Measurements from ENCODE around the gene TEX29. TPM values are rescaled to one million over a fixed set of nuclear protein-coding genes. Genes with fewer than 3 reads are reported as not detected.

The TEX29 gene
- total RNA-seq, 1 donor from 2014 or later: not detected

- no peaks in the 10 kb centered on the region for H3K36me3 Mint-ChIP-seq
- H3K4me3 ChIP-seq: no peak overlapping the region
- no peak for TF ChIP-seq EZH2 (IDR thresholded peaks at IDR 0.05)
- no peak for TF ChIP-seq EZH2phosphoT487 (IDR thresholded peaks at IDR 0.05)
- TF ChIP-seq, protein P1, sequence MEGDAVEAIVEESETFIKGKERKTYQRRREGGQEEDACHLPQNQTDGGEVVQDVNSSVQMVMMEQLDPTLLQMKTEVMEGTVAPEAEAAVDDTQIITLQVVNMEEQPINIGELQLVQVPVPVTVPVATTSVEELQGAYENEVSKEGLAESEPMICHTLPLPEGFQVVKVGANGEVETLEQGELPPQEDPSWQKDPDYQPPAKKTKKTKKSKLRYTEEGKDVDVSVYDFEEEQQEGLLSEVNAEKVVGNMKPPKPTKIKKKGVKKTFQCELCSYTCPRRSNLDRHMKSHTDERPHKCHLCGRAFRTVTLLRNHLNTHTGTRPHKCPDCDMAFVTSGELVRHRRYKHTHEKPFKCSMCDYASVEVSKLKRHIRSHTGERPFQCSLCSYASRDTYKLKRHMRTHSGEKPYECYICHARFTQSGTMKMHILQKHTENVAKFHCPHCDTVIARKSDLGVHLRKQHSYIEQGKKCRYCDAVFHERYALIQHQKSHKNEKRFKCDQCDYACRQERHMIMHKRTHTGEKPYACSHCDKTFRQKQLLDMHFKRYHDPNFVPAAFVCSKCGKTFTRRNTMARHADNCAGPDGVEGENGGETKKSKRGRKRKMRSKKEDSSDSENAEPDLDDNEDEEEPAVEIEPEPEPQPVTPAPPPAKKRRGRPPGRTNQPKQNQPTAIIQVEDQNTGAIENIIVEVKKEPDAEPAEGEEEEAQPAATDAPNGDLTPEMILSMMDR (IDR thresholded peaks at IDR 0.05): no peak
- H3K4me1 ChIP-seq: peaks cover 5% of the 10 kb centered on the region
- H3F3A ChIP-seq (ENCODE audit: low read depth): no peaks in the 10 kb centered on the region
- peaks cover 13% of the 10 kb centered on the region for H3K4me1 Mint-ChIP-seq
- H2AFZ ChIP-seq (replicated peaks): no peak overlapping the region
- H3K79me2 ChIP-seq (ENCODE audit: low read depth): no peaks in the 10 kb centered on the region
- H3K36me3 ChIP-seq: no peaks in the 10 kb centered on the region
- H3K27ac ChIP-seq: no peak overlapping the region
- H3K9me3 Mint-ChIP-seq: peaks cover 9% of the 10 kb centered on the region
- H3K27me3 ChIP-seq: no peaks in the 10 kb centered on the region
- H3K27me3 Mint-ChIP-seq (ENCODE audit: insufficient read depth, low read depth): peaks cover 10% of the 10 kb centered on the region
- H3K4me3 Mint-ChIP-seq: no peak overlapping the region
- H3K9me3 ChIP-seq (ENCODE audit: low read depth): no peaks in the 10 kb centered on the region
- no peak for DNase-seq (ENCODE audit: low spot score)
- H3K9ac ChIP-seq: no peak overlapping the region
- no peak overlapping the region for H3K4me2 ChIP-seq
- H3K27ac Mint-ChIP-seq: peak overlapping the region; percentile 12
- no peaks in the 10 kb centered on the region for H4K20me1 ChIP-seq (ENCODE audit: low read depth)
Observed at GRCh38 chr13:111384441-111385182, 64.2 kb downstream of the TEX29 start.

- Histone ChIP-seq H3F3A (ENCODE audit: low read depth) (no peaks in the 10 kb centered on the region), H3K4me3 (no peak overlapping the region), H3K4me2 (no peak overlapping the region), H3K27ac (no peak overlapping the region), H3K4me1 (peaks cover 5% of the 10 kb centered on the region), H3K27me3 (no peaks in the 10 kb centered on the region), H2AFZ (replicated peaks) (no peak overlapping the region), H4K20me1 (ENCODE audit: low read depth) (no peaks in the 10 kb centered on the region), H3K36me3 (no peaks in the 10 kb centered on the region), H3K79me2 (ENCODE audit: low read depth) (no peaks in the 10 kb centered on the region), H3K9me3 (ENCODE audit: low read depth) (no peaks in the 10 kb centered on the region), H3K9ac (no peak overlapping the region)
- H3K4me3 Mint-ChIP-seq: no peak overlapping the region
- peak overlapping the region; percentile 12 for H3K27ac Mint-ChIP-seq
- TF ChIP-seq EZH2 (IDR thresholded peaks at IDR 0.05): no peak
- TF ChIP-seq EZH2phosphoT487 (IDR thresholded peaks at IDR 0.05): no peak
- TF ChIP-seq, protein P1 (IDR thresholded peaks at IDR 0.05): no peak
- peaks cover 13% of the 10 kb centered on the region for H3K4me1 Mint-ChIP-seq
- H3K27me3 Mint-ChIP-seq (ENCODE audit: insufficient read depth, low read depth): peaks cover 11% of the 10 kb centered on the region
- peaks cover 9% of the 10 kb centered on the region for H3K9me3 Mint-ChIP-seq
- no peak for DNase-seq (ENCODE audit: low spot score)
- no peaks in the 10 kb centered on the region for H3K36me3 Mint-ChIP-seq
Observed at GRCh38 chr13:111385183-111385857, 64.9 kb downstream of the TEX29 start.

DNA sequence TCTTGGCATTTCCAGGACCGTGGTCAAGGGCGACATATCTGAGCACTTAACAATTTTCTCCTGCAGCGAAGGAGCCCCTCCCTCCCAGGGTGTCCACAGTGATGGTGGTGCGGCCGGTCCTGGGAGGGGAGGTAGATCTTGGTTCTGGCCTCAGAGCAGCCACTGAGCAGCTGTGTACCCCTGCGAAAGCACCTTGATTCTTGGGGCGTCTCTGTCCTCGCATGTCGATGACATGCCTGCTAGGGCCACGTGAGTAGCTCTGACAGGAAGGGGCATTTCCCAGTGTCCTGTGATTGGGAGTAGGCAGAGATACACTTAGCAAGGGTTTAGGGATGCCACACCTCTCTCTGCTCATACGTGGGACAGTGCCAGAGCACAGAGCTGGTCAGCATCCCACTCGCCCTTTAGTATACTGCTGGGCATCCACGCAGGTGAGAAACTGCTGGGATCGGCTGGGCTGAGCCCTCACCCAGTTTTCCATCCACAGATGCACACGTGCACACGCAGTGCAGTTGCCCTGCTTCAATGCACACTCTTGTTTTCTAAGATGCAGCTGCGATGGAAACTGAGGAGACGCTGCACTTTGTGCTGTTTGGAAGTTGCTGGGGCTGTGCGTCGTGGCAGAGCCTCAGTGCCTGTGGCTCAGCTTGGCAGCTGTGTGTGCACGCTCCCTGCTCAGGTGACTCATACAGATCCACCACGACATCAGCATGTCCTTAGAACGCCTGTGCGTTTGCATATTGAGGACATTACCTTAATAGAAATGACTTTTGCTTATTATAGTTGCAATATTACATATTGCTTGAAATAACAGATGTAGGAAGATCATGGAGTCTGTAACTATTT lies 66.8 kb downstream of the TEX29 start:
- peaks cover 15% of the 10 kb centered on the region for H3K4me1 Mint-ChIP-seq
- Histone ChIP-seq H3K27me3 (no peaks in the 10 kb centered on the region), H3F3A (ENCODE audit: low read depth) (no peaks in the 10 kb centered on the region), H3K27ac (no peak overlapping the region), H4K20me1 (ENCODE audit: low read depth) (no peaks in the 10 kb centered on the region), H3K4me3 (no peak overlapping the region), H3K79me2 (ENCODE audit: low read depth) (no peaks in the 10 kb centered on the region), H3K9me3 (ENCODE audit: low read depth) (no peaks in the 10 kb centered on the region), H2AFZ (replicated peaks) (no peak overlapping the region), H3K4me2 (no peak overlapping the region), H3K4me1 (peaks cover 5% of the 10 kb centered on the region), H3K9ac (no peak overlapping the region), H3K36me3 (no peaks in the 10 kb centered on the region)
- peaks cover 11% of the 10 kb centered on the region for H3K27me3 Mint-ChIP-seq (ENCODE audit: insufficient read depth, low read depth)
- peak overlapping the region; percentile 44 for H3K27ac Mint-ChIP-seq
- H3K36me3 Mint-ChIP-seq: no peaks in the 10 kb centered on the region
- H3K4me3 Mint-ChIP-seq: no peak overlapping the region
- DNase-seq (ENCODE audit: low spot score): no peak
- H3K9me3 Mint-ChIP-seq: no peaks in the 10 kb centered on the region
- TF ChIP-seq, protein P1 (IDR thresholded peaks at IDR 0.05): no peak
- TF ChIP-seq EZH2phosphoT487 (IDR thresholded peaks at IDR 0.05) (no peak), EZH2 (IDR thresholded peaks at IDR 0.05) (no peak)
